Nephron (organoid): ENCODE measurements around the gene ATP5F1D.

Experiments used
- H3K27ac Mint-ChIP-seq, 3 experiments: 2 replicates each; pipeline ENCODE4 v1.8.0; 2020; ENCODE audit warnings: mixed read lengths in 3 of 3, mild to moderate bottlenecking in 2 of 3, moderate library complexity in 1 of 3
- H3K27me3 Mint-ChIP-seq: 2 replicates; pipeline ENCODE4 v1.8.0; 2021; ENCODE audit warnings: low read depth, mild to moderate bottlenecking, moderate library complexity, mixed read lengths
- H3K36me3 Mint-ChIP-seq: 2 replicates; pipeline ENCODE4 v1.8.0; 2020; ENCODE audit warnings: low read depth, mixed read lengths
- H3K4me1 Mint-ChIP-seq: 2 replicates; pipeline ENCODE4 v1.8.0; 2020; ENCODE audit warnings: mixed read lengths
- H3K4me3 Mint-ChIP-seq, 3 experiments: 2 replicates each; pipeline ENCODE4 v1.8.0; 2020; ENCODE audit warnings: mild to moderate bottlenecking in 3 of 3, mixed read lengths in 3 of 3, moderate library complexity in 2 of 3
- H3K9me3 Mint-ChIP-seq: 2 replicates; pipeline ENCODE4 v1.8.0; 2020; ENCODE audit warnings: mixed read lengths
- TF ChIP-seq, protein P1 (sequence below), 3 experiments: fragments of 200-600 bp; sonication (generic); IDR thresholded peaks; one replicate each; pipeline ENCODE4 v1.5.0; 2021; ENCODE audit warnings: antibody characterized with exemption in 3 of 3; ENCODE audit not compliant: unreplicated experiment in 3 of 3

Gene ATP5F1D

DNA sequence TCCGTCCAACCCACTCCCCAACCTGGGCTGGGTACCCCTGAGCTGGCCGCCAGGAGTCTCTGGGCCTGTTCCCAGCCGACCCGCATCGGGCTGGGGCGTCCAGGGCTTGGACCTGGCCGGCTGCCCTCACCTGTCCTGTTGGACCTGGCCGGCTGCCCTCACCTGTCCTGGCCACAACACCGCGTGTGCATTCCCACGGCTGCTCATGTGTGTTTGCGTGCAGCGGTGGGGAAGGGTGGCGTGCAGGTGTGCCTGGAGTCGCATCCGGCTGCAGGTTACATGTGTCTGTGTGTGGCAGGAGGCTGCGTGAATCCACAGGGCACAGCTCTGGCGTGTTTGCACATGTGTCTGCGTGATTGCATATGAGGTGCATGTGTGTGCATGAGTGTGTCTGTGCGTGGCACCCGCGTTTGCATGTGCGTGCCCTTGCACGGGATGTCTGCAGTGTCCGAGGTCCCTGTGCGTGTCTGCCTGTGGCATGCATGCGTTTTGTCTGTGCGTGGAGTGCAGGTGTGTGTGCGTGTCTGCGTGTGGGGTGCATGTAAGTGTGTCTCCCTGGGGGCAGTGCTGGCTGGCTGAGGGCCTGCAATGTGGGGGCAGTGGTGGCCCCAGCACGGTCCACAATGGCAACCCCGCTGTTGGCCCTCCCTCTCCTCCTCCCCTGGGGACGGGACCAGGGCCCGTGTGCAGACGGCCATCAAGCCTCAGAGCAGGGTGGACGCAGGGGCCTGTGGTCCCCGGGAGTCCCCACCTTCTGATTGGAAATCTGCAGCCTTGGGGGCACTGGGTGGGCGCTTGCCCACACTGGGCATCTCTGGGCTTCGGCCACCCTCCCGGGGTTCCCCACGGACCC, 47.5 kb downstream of the ATP5F1D start:
- TF ChIP-seq, protein P1, sequence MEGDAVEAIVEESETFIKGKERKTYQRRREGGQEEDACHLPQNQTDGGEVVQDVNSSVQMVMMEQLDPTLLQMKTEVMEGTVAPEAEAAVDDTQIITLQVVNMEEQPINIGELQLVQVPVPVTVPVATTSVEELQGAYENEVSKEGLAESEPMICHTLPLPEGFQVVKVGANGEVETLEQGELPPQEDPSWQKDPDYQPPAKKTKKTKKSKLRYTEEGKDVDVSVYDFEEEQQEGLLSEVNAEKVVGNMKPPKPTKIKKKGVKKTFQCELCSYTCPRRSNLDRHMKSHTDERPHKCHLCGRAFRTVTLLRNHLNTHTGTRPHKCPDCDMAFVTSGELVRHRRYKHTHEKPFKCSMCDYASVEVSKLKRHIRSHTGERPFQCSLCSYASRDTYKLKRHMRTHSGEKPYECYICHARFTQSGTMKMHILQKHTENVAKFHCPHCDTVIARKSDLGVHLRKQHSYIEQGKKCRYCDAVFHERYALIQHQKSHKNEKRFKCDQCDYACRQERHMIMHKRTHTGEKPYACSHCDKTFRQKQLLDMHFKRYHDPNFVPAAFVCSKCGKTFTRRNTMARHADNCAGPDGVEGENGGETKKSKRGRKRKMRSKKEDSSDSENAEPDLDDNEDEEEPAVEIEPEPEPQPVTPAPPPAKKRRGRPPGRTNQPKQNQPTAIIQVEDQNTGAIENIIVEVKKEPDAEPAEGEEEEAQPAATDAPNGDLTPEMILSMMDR (IDR thresholded peaks at IDR 0.05; ENCODE audit: unreplicated experiment in 3 of 3) = no peak
- H3K36me3 Mint-ChIP-seq = no peaks in the 10 kb centered on the region

GRCh38 chr19:1289686-1290025, 48.1 kb downstream of the ATP5F1D start:
- no peak overlapping the region for H3K27ac Mint-ChIP-seq
- H3K36me3 Mint-ChIP-seq = no peaks in the 10 kb centered on the region
- peaks cover 4% of the 10 kb centered on the region for H3K27me3 Mint-ChIP-seq

More for the DNA sequence above, 47.5 kb downstream of the ATP5F1D start:
- Mint-ChIP-seq H3K27ac (no peak overlapping the region), H3K4me3 (peak overlapping the region; percentile 9 to 40 (median 34)), H3K27me3 (peaks cover 6% of the 10 kb centered on the region), H3K4me1 (peaks cover 9% of the 10 kb centered on the region), H3K9me3 (no peaks in the 10 kb centered on the region)

DNA sequence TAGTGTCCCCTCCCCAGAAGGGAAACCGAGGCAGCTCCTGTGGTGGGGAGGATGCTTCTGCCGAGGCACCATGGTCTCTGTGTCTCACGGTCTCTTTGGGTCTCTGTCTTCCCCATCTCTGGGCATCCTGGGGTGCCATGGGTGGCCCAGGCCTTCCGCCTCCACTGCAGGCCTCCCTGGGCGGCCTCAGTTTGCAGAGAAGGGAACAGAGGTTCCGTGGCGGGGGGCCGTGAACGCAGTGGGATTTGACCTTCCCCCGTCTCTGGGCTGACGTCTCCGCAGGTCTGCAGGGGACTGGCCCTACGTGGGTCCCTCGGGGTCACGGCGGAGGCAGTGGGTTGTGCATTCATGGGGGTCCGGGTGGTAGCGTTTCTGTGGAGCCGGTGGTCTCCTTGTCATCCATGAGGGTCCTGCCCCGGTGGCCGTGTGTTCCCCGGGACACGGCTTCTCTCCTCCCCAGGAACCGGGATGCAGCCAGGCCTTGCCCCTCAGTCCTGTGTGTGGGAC, 48.7 kb downstream of the ATP5F1D start:
- H3K27me3 Mint-ChIP-seq = no peaks in the 10 kb centered on the region
- no peak overlapping the region for H3K4me3 Mint-ChIP-seq
- no peaks in the 10 kb centered on the region for H3K4me1 Mint-ChIP-seq
- TF ChIP-seq, protein P1 (IDR thresholded peaks at IDR 0.05; ENCODE audit: unreplicated experiment in 3 of 3) = no peak
- H3K27ac Mint-ChIP-seq = no peak overlapping the region
- no peaks in the 10 kb centered on the region for H3K9me3 Mint-ChIP-seq
- no peaks in the 10 kb centered on the region for H3K36me3 Mint-ChIP-seq

More at GRCh38 chr19:1289686-1290025, 48.1 kb downstream of the ATP5F1D start:
- TF ChIP-seq, protein P1 (IDR thresholded peaks at IDR 0.05; ENCODE audit: unreplicated experiment in 3 of 3) = no peak
- Mint-ChIP-seq H3K9me3 (no peaks in the 10 kb centered on the region), H3K4me1 (peaks cover 3% of the 10 kb centered on the region), H3K4me3 (no peak overlapping the region)

- Mint-ChIP-seq H3K4me1 (no peaks in the 10 kb centered on the region), H3K27ac (no peak overlapping the region), H3K27me3 (no peaks in the 10 kb centered on the region), H3K9me3 (no peaks in the 10 kb centered on the region), H3K36me3 (no peaks in the 10 kb centered on the region), H3K4me3 (no peak overlapping the region)
- TF ChIP-seq, protein P1 (IDR thresholded peaks at IDR 0.05; ENCODE audit: unreplicated experiment in 3 of 3) = no peak
Observed at GRCh38 chr19:1290703-1291651, 49.4 kb downstream of the ATP5F1D start.

- H3K9me3 Mint-ChIP-seq = no peaks in the 10 kb centered on the region
- H3K4me1 Mint-ChIP-seq = no peaks in the 10 kb centered on the region
- no peak overlapping the region for H3K4me3 Mint-ChIP-seq
- no peak overlapping the region for H3K27ac Mint-ChIP-seq
- TF ChIP-seq, protein P1 (IDR thresholded peaks at IDR 0.05; ENCODE audit: unreplicated experiment in 3 of 3) = no peak
- no peaks in the 10 kb centered on the region for H3K27me3 Mint-ChIP-seq
- no peaks in the 10 kb centered on the region for H3K36me3 Mint-ChIP-seq
Observed at GRCh38 chr19:1291761-1292418, 50.3 kb downstream of the ATP5F1D start.
